H9 (cell line): ENCODE measurements around the gene LRRC70. TPM values are rescaled to one million over a fixed set of nuclear protein-coding genes. Genes with fewer than 3 reads are reported as not detected.

Experiments
- DNase-seq: peaks from one replicate; pipeline ENCODE4 v3.0.0-alpha.2; 2017
- H2AFZ ChIP-seq: one replicate; pipeline ENCODE4 v1.6.1; 2013; ENCODE audit warnings: mild to moderate bottlenecking, low read length, control low read depth, moderate library complexity
- H2AK5ac ChIP-seq: 2 replicates; pipeline ENCODE4 v1.6.1; 2013; ENCODE audit warnings: low read length, control low read depth, mixed read lengths; ENCODE audit not compliant: insufficient read length
- H2BK120ac ChIP-seq: one replicate; pipeline ENCODE4 v1.6.1; 2013; ENCODE audit warnings: low read depth, mild to moderate bottlenecking, low read length, control low read depth, inconsistent platforms; ENCODE audit not compliant: poor library complexity, severe bottlenecking
- H2BK12ac ChIP-seq: 2 replicates; pipeline ENCODE4 v1.6.1; 2013; ENCODE audit warnings: low read length, control low read depth, mixed read lengths, low read depth; ENCODE audit not compliant: insufficient read length
- H2BK15ac ChIP-seq: 2 replicates; pipeline ENCODE4 v1.6.1; 2013; ENCODE audit warnings: low read depth, low read length, control low read depth
- H2BK20ac ChIP-seq: one replicate; pipeline ENCODE4 v1.6.1; 2013; ENCODE audit warnings: low read depth, mild to moderate bottlenecking, low read length, control low read depth, inconsistent platforms; ENCODE audit not compliant: poor library complexity, severe bottlenecking
- H2BK5ac ChIP-seq: 2 replicates; pipeline ENCODE4 v1.6.1; 2013; ENCODE audit warnings: low read length, control low read depth, mixed read lengths; ENCODE audit not compliant: insufficient read length
- H3K14ac ChIP-seq: 2 replicates; pipeline ENCODE4 v1.6.1; 2013; ENCODE audit warnings: low read length, control low read depth; ENCODE audit not compliant: insufficient read depth
- H3K18ac ChIP-seq: 2 replicates; pipeline ENCODE4 v1.6.1; 2013; ENCODE audit warnings: low read depth, mild to moderate bottlenecking, mixed read lengths, low read length, control low read depth; ENCODE audit not compliant: insufficient read length
- H3K23ac ChIP-seq: 2 replicates; pipeline ENCODE4 v1.6.1; 2013; ENCODE audit warnings: low read length, control low read depth, mixed read lengths, low read depth; ENCODE audit not compliant: insufficient read length
- H3K23me2 ChIP-seq: 2 replicates; pipeline ENCODE4 v1.6.1; 2013; ENCODE audit warnings: low read depth, mild to moderate bottlenecking, mixed read lengths, low read length, control low read depth; ENCODE audit not compliant: insufficient read length, poor library complexity, severe bottlenecking
- H3K27ac ChIP-seq: 2 replicates; pipeline ENCODE4 v1.5.1; 2013; ENCODE audit warnings: low read length, control low read depth, mixed read lengths, low read depth; ENCODE audit not compliant: insufficient read length
- H3K27me3 ChIP-seq: 2 replicates; pipeline ENCODE4 v1.6.1; 2013; ENCODE audit warnings: low read length, control low read depth, inconsistent platforms; ENCODE audit not compliant: insufficient read depth
- H3K4ac ChIP-seq: 2 replicates; pipeline ENCODE4 v1.6.1; 2013; ENCODE audit warnings: low read depth, mild to moderate bottlenecking, control low read depth, inconsistent platforms, low read length, moderate library complexity
- H3K4me1 ChIP-seq: 2 replicates; pipeline ENCODE4 v1.6.1; 2013; ENCODE audit warnings: low read length, control low read depth, inconsistent platforms; ENCODE audit not compliant: insufficient read depth
- H3K4me2 ChIP-seq: 2 replicates; pipeline ENCODE4 v1.6.1; 2013; ENCODE audit warnings: low read length, control low read depth, mixed read lengths; ENCODE audit not compliant: insufficient read length, insufficient read depth
- H3K56ac ChIP-seq: 2 replicates; pipeline ENCODE4 v1.6.1; 2013; ENCODE audit warnings: low read depth, mild to moderate bottlenecking, mixed read lengths, low read length, control low read depth; ENCODE audit not compliant: insufficient read length
- H3K79me1 ChIP-seq: 2 replicates; pipeline ENCODE4 v1.6.1; 2013; ENCODE audit warnings: low read depth, mild to moderate bottlenecking, moderate library complexity, low read length, control low read depth, inconsistent platforms; ENCODE audit not compliant: insufficient read depth, poor library complexity, severe bottlenecking
- H3K79me2 ChIP-seq: 2 replicates; pipeline ENCODE4 v1.6.1; 2013; ENCODE audit warnings: low read length, control low read depth, inconsistent platforms; ENCODE audit not compliant: insufficient read depth
- H3K9ac ChIP-seq: 2 replicates; pipeline ENCODE4 v1.6.1; 2013; ENCODE audit warnings: low read length, control low read depth, mixed read lengths; ENCODE audit not compliant: insufficient read length; ENCODE audit errors: extremely low read depth
- H3K9me3 ChIP-seq: one replicate; pipeline ENCODE4 v1.6.1; 2013; ENCODE audit warnings: low read depth, low read length, inconsistent platforms; ENCODE audit not compliant: control insufficient read depth
- H3T11ph ChIP-seq: one replicate; pipeline ENCODE4 v1.6.1; 2013; ENCODE audit warnings: mild to moderate bottlenecking, low read length, control low read depth, inconsistent platforms
- H4K20me1 ChIP-seq: one replicate; pipeline ENCODE4 v1.6.1; 2013; ENCODE audit not compliant: control insufficient read depth, insufficient read length, insufficient read depth
- H4K5ac ChIP-seq: 2 replicates; pipeline ENCODE4 v1.6.1; 2013; ENCODE audit warnings: low read depth, mild to moderate bottlenecking, mixed read lengths, low read length, control low read depth; ENCODE audit not compliant: insufficient read length
- H4K8ac ChIP-seq: replicated peaks from 2 replicates; pipeline ENCODE4 v1.6.1; 2013; ENCODE audit warnings: low read length, control low read depth, mixed read lengths, low read depth; ENCODE audit not compliant: insufficient read length
- H4K91ac ChIP-seq: 2 replicates; pipeline ENCODE4 v1.6.1; 2013; ENCODE audit warnings: low read depth, mild to moderate bottlenecking, moderate library complexity, mixed read lengths, low read length, control low read depth; ENCODE audit not compliant: insufficient read length
- H3K27ac Mint-ChIP-seq, 3 experiments: 2 replicates in 2 of 3; 3 replicates in 1 of 3; pipeline ENCODE4 v1.8.0; 2020 to 2021; ENCODE audit warnings: mixed read lengths in 3 of 3, mild to moderate bottlenecking in 1 of 3, moderate library complexity in 1 of 3
- H3K27me3 Mint-ChIP-seq: 2 replicates; pipeline ENCODE4 v1.8.0; 2021; ENCODE audit warnings: low read depth, mild to moderate bottlenecking, moderate library complexity, mixed read lengths
- H3K36me3 Mint-ChIP-seq, 3 experiments: 2 replicates in 2 of 3; 3 replicates in 1 of 3; pipeline ENCODE4 v1.8.0; 2020 to 2021; ENCODE audit warnings: low read depth in 3 of 3, mixed read lengths in 3 of 3; ENCODE audit not compliant: insufficient read depth in 1 of 3
- H3K4me1 Mint-ChIP-seq, 2 experiments: 2 replicates each; pipeline ENCODE4 v1.8.0; 2020; ENCODE audit warnings: mixed read lengths in 2 of 2
- H3K4me3 Mint-ChIP-seq, 2 experiments: 2 replicates in 1 of 2; 3 replicates in 1 of 2; pipeline ENCODE4 v1.8.0; 2020 to 2021; ENCODE audit warnings: mild to moderate bottlenecking in 2 of 2, mixed read lengths in 2 of 2, moderate library complexity in 1 of 2
- H3K9me3 Mint-ChIP-seq, 2 experiments: 2 replicates in 1 of 2; 3 replicates in 1 of 2; pipeline ENCODE4 v1.8.0; 2020; ENCODE audit warnings: mild to moderate bottlenecking in 2 of 2, mixed read lengths in 2 of 2, moderate library complexity in 1 of 2
- WGBS: extraction: QIAGEN DNeasy Blood & Tissue Kit; methylation state at CpG from one replicate; pipeline ENCODE4 v1.1.7; 2013; ENCODE audit warnings: missing lambda C conversion rate, low lambda C conversion rate, mixed read lengths; ENCODE audit not compliant: insufficient read length; ENCODE audit errors: extremely low coverage; 5-methylcytosine and 5-hydroxymethylcytosine counted together
- total RNA-seq: library from RNA; stranded (reverse); gene quantifications from 2 replicates; pipeline ENCODE4 v1.2.1, GENCODE V29; 2021
- TF ChIP-seq, protein P1 (sequence below): fragments of 200-600 bp; sonication (generic); conservative IDR thresholded peaks from 3 replicates; pipeline ENCODE4 v1.8.0; 2021; ENCODE audit warnings: antibody characterized with exemption, mild to moderate bottlenecking

LRRC70 gene
- total RNA-seq, 1 experiment from 2014 or later = 1.1 TPM

DNA sequence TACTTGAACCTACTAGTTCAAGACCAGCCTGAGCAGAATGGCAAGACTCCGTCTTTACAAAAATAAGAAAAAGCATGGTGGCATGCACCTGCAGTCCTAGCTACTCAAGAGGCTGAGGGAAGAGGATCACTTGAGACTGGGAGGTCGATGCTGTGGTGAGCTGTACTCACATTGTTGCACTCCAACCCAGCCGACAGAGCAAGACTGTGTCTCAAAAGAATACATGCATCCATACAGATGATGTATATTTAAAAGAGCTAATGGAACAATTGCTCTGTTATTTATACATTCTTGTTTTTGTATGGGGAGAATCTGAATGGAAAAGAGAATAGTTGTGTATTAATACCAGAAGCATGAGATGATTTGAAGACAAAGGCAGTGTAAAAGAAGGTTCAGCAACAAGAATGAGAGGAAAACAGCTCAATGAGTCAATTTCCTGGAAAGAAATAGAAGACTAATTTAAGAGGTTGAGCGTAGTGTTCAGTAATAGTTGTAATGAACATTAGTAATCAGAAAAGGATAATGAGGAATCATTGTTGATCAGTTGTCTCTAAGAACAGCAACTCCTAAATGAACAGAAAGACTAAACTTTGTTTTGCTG lies 1.9 kb upstream of the LRRC70 start:
- H3K56ac ChIP-seq = no peak overlapping the region
- no peak overlapping the region for H2BK15ac ChIP-seq
- no CpG with 5 or more reads among the region's 4 CpGs for WGBS
- no peaks in the 10 kb centered on the region for H3K9me3 ChIP-seq
- Mint-ChIP-seq H3K4me3 (no peak overlapping the region), H3K27me3 (no peaks in the 10 kb centered on the region), H3K9me3 (no peaks in the 10 kb centered on the region), H3K27ac (peak overlapping the region in 1 of 3 experiments; percentile 36; a peak in 3 of 7 replicates), H3K36me3 (no peaks in the 10 kb centered on the region; a peak in 1 of 7 replicates), H3K4me1 (peaks cover 2 to 4% of the 10 kb centered on the region in 2 experiments; a peak in 3 of 4 replicates)
- H2BK5ac ChIP-seq = no peak overlapping the region
- no peaks in the 10 kb centered on the region for H3K4me1 ChIP-seq
- no peaks in the 10 kb centered on the region for H3K79me2 ChIP-seq
- no peak for DNase-seq
- no peak overlapping the region for H2BK12ac ChIP-seq
- H3K27me3 ChIP-seq = no peaks in the 10 kb centered on the region
- no peak overlapping the region for H3K4ac ChIP-seq
- H2AK5ac ChIP-seq = no peak overlapping the region
- no peaks in the 10 kb centered on the region for H3K79me1 ChIP-seq
- no peak overlapping the region for H4K91ac ChIP-seq
- H3K14ac ChIP-seq = no peak overlapping the region
- no peak overlapping the region for H2AFZ ChIP-seq
- no peak overlapping the region for H4K8ac ChIP-seq
- H3K27ac ChIP-seq = no peak overlapping the region
- no peak overlapping the region for H2BK20ac ChIP-seq
- H2BK120ac ChIP-seq = no peak overlapping the region
- no peak overlapping the region for H3K4me2 ChIP-seq
- H3T11ph ChIP-seq = no peak overlapping the region
- no peaks in the 10 kb centered on the region for H3K23me2 ChIP-seq
- H4K5ac ChIP-seq = no peak overlapping the region
- H3K18ac ChIP-seq = no peak overlapping the region
- TF ChIP-seq, protein P1, sequence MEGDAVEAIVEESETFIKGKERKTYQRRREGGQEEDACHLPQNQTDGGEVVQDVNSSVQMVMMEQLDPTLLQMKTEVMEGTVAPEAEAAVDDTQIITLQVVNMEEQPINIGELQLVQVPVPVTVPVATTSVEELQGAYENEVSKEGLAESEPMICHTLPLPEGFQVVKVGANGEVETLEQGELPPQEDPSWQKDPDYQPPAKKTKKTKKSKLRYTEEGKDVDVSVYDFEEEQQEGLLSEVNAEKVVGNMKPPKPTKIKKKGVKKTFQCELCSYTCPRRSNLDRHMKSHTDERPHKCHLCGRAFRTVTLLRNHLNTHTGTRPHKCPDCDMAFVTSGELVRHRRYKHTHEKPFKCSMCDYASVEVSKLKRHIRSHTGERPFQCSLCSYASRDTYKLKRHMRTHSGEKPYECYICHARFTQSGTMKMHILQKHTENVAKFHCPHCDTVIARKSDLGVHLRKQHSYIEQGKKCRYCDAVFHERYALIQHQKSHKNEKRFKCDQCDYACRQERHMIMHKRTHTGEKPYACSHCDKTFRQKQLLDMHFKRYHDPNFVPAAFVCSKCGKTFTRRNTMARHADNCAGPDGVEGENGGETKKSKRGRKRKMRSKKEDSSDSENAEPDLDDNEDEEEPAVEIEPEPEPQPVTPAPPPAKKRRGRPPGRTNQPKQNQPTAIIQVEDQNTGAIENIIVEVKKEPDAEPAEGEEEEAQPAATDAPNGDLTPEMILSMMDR = no peak
- no peak overlapping the region for H3K9ac ChIP-seq
- no peaks in the 10 kb centered on the region for H4K20me1 ChIP-seq
- no peak overlapping the region for H3K23ac ChIP-seq
